22Rv1 (cell line): Measurements from ENCODE around the gene SMIM23.

ENCODE experiments used
- CTCF ChIP-seq: fragments of 450-650 bp; IDR thresholded peaks from 2 replicates; pipeline ENCODE4 v1.5.1; 2017; ENCODE audit warnings: mild to moderate bottlenecking
- ZFX ChIP-seq: fragments of 450-650 bp; IDR thresholded peaks from 2 replicates; pipeline ENCODE4 v1.6.1; 2017; ENCODE audit warnings: antibody characterized with exemption, borderline replicate concordance

- TF ChIP-seq CTCF = no peak
- no peak for TF ChIP-seq ZFX
Measured at GRCh38 chr5:171805746-171806145, 20.1 kb downstream of the SMIM23 start.
